Transverse colon (tissue), 4 donors: ENCODE data around the gene DTNA.

Source experiments
- EP300 ChIP-seq: sonication (generic); formaldehyde crosslinking; IDR thresholded peaks from one replicate; pipeline ENCODE4 v1.6.1; 2017; ENCODE audit warnings: antibody characterized with exemption, low read depth
- POLR2A ChIP-seq: fragments of 450-650 bp; IDR thresholded peaks from one replicate; pipeline ENCODE4 v1.6.1; 2016; ENCODE audit warnings: antibody characterized with exemption, mild to moderate bottlenecking, moderate library complexity
- POLR2AphosphoS5 ChIP-seq, 3 donors: sonication (generic); formaldehyde crosslinking; IDR thresholded peaks; one replicate each; pipeline ENCODE4 v1.6.1; 2016; ENCODE audit warnings: antibody characterized with exemption in 3 of 3
- TF ChIP-seq, protein P1 (sequence below), 5 experiments: fragments of 200-600 bp in 3 of 5; fragments of 450-650 bp in 2 of 5; sonication (generic) in 3 of 5; IDR thresholded peaks; 1 replicate in 2 of 5; 2 replicates in 3 of 5; pipeline ENCODE4 v1.5.1; 2016 to 2017; ENCODE audit warnings: antibody characterized with exemption in 5 of 5, inconsistent platforms in 3 of 5, mild to moderate bottlenecking in 2 of 5, moderate library complexity in 1 of 5

DNA sequence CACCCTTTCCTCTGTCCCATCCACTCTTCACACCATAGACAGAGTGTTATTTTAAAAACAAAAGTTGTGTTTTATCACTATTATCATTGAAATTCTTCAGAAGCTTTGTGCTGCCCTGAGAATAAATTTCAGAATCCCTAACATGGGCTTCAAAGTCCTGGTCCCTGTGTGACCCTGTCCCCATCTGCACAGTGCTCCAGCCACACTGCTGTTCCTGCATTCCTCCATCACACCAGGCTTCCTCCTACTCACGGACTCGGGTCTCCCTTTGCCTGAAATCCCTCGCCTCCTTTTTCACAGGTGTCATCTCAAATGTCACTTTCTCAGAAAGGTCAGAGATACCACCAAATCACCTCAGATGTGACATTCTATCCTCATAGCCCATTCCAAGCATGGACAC, 8.2 kb upstream of the DTNA start:
- TF ChIP-seq, protein P1, sequence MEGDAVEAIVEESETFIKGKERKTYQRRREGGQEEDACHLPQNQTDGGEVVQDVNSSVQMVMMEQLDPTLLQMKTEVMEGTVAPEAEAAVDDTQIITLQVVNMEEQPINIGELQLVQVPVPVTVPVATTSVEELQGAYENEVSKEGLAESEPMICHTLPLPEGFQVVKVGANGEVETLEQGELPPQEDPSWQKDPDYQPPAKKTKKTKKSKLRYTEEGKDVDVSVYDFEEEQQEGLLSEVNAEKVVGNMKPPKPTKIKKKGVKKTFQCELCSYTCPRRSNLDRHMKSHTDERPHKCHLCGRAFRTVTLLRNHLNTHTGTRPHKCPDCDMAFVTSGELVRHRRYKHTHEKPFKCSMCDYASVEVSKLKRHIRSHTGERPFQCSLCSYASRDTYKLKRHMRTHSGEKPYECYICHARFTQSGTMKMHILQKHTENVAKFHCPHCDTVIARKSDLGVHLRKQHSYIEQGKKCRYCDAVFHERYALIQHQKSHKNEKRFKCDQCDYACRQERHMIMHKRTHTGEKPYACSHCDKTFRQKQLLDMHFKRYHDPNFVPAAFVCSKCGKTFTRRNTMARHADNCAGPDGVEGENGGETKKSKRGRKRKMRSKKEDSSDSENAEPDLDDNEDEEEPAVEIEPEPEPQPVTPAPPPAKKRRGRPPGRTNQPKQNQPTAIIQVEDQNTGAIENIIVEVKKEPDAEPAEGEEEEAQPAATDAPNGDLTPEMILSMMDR (IDR thresholded peaks at IDR 0.05) = no peak
- TF ChIP-seq POLR2AphosphoS5 (IDR thresholded peaks at IDR 0.05) = no peak
- TF ChIP-seq POLR2A = no peak
- no peak for TF ChIP-seq EP300
